Neuronal stem cell (in vitro differentiated cells): ENCODE data around the gene CNN2.
A peak's percentile ranks its signal among the peaks of the same experiment; 100 is the strongest.

Experiments used
- DNase-seq: peaks from one replicate; pipeline ENCODE4 v3.0.0-alpha.2; 2013; ENCODE audit warnings: low spot score
- H2AFZ ChIP-seq: one replicate; pipeline ENCODE4 v1.6.1; 2013; ENCODE audit warnings: mild to moderate bottlenecking, low read length, inconsistent platforms
- H2AK5ac ChIP-seq: 2 replicates; pipeline ENCODE4 v1.6.1; 2013; ENCODE audit warnings: low read depth, mild to moderate bottlenecking, inconsistent platforms, low read length, moderate library complexity, mixed read lengths
- H2BK120ac ChIP-seq: 2 replicates; pipeline ENCODE4 v1.6.1; 2013; ENCODE audit warnings: low read depth, mild to moderate bottlenecking, inconsistent platforms, low read length, moderate library complexity, mixed read lengths
- H2BK12ac ChIP-seq: one replicate; pipeline ENCODE4 v1.6.1; 2013; ENCODE audit warnings: low read length, inconsistent platforms
- H2BK15ac ChIP-seq: 2 replicates; pipeline ENCODE4 v1.6.1; 2013; ENCODE audit warnings: mild to moderate bottlenecking, low read length, inconsistent platforms, mixed read lengths
- H2BK5ac ChIP-seq: one replicate; pipeline ENCODE4 v1.6.1; 2013; ENCODE audit warnings: inconsistent platforms, mild to moderate bottlenecking, low read length, moderate library complexity
- H3K14ac ChIP-seq: one replicate; pipeline ENCODE4 v1.6.1; 2013; ENCODE audit warnings: low read length, inconsistent platforms
- H3K18ac ChIP-seq: 2 replicates; pipeline ENCODE4 v1.6.1; 2013; ENCODE audit warnings: low read length, inconsistent platforms
- H3K23ac ChIP-seq: 2 replicates; pipeline ENCODE4 v1.6.1; 2013; ENCODE audit warnings: low read depth, mild to moderate bottlenecking, mixed read lengths, low read length, inconsistent platforms; ENCODE audit not compliant: poor library complexity
- H3K27ac ChIP-seq: replicated peaks from 3 replicates; pipeline ENCODE4 v1.5.1; 2013; ENCODE audit warnings: low read length, inconsistent platforms
- H3K27me3 ChIP-seq, 3 experiments: 2 replicates each; pipeline ENCODE4 v1.6.1; 2013; ENCODE audit warnings: low read length in 3 of 3, mild to moderate bottlenecking in 2 of 3, inconsistent platforms in 1 of 3, low read depth in 1 of 3, mixed read lengths in 1 of 3, moderate library complexity in 1 of 3; ENCODE audit not compliant: control insufficient read depth in 3 of 3, insufficient read depth in 3 of 3
- H3K36me3 ChIP-seq, 2 donors: replicated peaks in 1 of 2; 2 replicates each; pipeline ENCODE4 v1.6.1; 2013; ENCODE audit warnings: low read length in 2 of 2; ENCODE audit not compliant: control insufficient read depth in 2 of 2, insufficient read depth in 2 of 2
- H3K4ac ChIP-seq: 2 replicates; pipeline ENCODE4 v1.6.1; 2013; ENCODE audit warnings: inconsistent platforms, mild to moderate bottlenecking, low read length, moderate library complexity
- H3K4me1 ChIP-seq, 2 donors: 1 replicate in 1 of 2; 2 replicates in 1 of 2; pipeline ENCODE4 v1.6.1; 2013; ENCODE audit warnings: low read length in 2 of 2, low read depth in 1 of 2; ENCODE audit not compliant: control insufficient read depth in 2 of 2, insufficient read depth in 1 of 2
- H3K4me2 ChIP-seq: one replicate; pipeline ENCODE4 v1.6.1; 2013; ENCODE audit warnings: mild to moderate bottlenecking, low read length, inconsistent platforms; ENCODE audit not compliant: insufficient read depth, poor library complexity, severe bottlenecking
- H3K4me3 ChIP-seq, 2 donors: 2 replicates each; pipeline ENCODE4 v1.5.1; 2013; ENCODE audit warnings: low read length in 2 of 2, mild to moderate bottlenecking in 2 of 2, inconsistent platforms in 1 of 2, moderate library complexity in 1 of 2
- H3K79me1 ChIP-seq: one replicate; pipeline ENCODE4 v1.6.1; 2013; ENCODE audit warnings: low read depth, mild to moderate bottlenecking, inconsistent platforms, low read length, moderate library complexity
- H3K9ac ChIP-seq: one replicate; pipeline ENCODE4 v1.6.1; 2013; ENCODE audit warnings: mild to moderate bottlenecking, low read depth, low read length, inconsistent platforms; ENCODE audit not compliant: poor library complexity
- H3K9me3 ChIP-seq, 2 donors: replicated peaks in 1 of 2; 2 replicates each; pipeline versions ENCODE3 to v1.6.1; 2013; ENCODE audit warnings: low read length in 2 of 2, mild to moderate bottlenecking in 2 of 2, inconsistent platforms in 1 of 2, low read depth in 1 of 2, mixed read lengths in 1 of 2, moderate library complexity in 1 of 2; ENCODE audit not compliant: control insufficient read depth in 2 of 2, insufficient read depth in 1 of 2
- H4K8ac ChIP-seq: one replicate; pipeline ENCODE4 v1.6.1; 2013; ENCODE audit warnings: low read depth, mild to moderate bottlenecking, inconsistent platforms, low read length, moderate library complexity
- H4K91ac ChIP-seq: one replicate; pipeline ENCODE4 v1.6.1; 2013; ENCODE audit warnings: low read length, low read depth, mild to moderate bottlenecking, inconsistent platforms; ENCODE audit not compliant: poor library complexity
- WGBS, 2 donors: extraction: QIAGEN DNeasy Blood & Tissue Kit; methylation state at CpG; one replicate each; pipeline ENCODE4 v1.1.7; 2013; ENCODE audit warnings: missing lambda C conversion rate in 2 of 2, mixed read lengths in 1 of 2; ENCODE audit not compliant: insufficient read length in 2 of 2, insufficient replicate concordance in 1 of 2; ENCODE audit errors: extremely low coverage in 2 of 2; 5-methylcytosine and 5-hydroxymethylcytosine counted together

CNN2 gene

GRCh38 chr19:1011831-1012333 is 14.5 kb upstream of the CNN2 start:
- no peak overlapping the region for H3K23ac ChIP-seq
- no peak overlapping the region for H2BK12ac ChIP-seq
- no peak overlapping the region for H2BK15ac ChIP-seq
- peaks cover 39% of the 10 kb centered on the region for H3K79me1 ChIP-seq
- no peak overlapping the region for H3K4ac ChIP-seq
- H2BK120ac ChIP-seq = no peak overlapping the region
- H2BK5ac ChIP-seq = no peak overlapping the region
- no peak overlapping the region for H3K4me3 ChIP-seq
- H3K9ac ChIP-seq = no peak overlapping the region
- no peak overlapping the region for H4K91ac ChIP-seq
- no peaks in the 10 kb centered on the region for H3K9me3 ChIP-seq
- H3K27ac ChIP-seq = no peak overlapping the region
- H3K27me3 ChIP-seq = no peaks in the 10 kb centered on the region
- no peak overlapping the region for H2AFZ ChIP-seq
- no peak overlapping the region for H3K4me2 ChIP-seq
- no peak overlapping the region for H4K8ac ChIP-seq
- WGBS, 2 donors = no CpG with 5 or more reads among the region's 36 CpGs
- H2AK5ac ChIP-seq = no peak overlapping the region
- no peak overlapping the region for H3K18ac ChIP-seq
- peaks cover 30 to 47% of the 10 kb centered on the region in 2 donors for H3K36me3 ChIP-seq
- DNase-seq = no peak
- peaks cover 11 to 14% of the 10 kb centered on the region in 2 donors for H3K4me1 ChIP-seq
- H3K14ac ChIP-seq = no peak overlapping the region

- Histone ChIP-seq H2AFZ (no peak overlapping the region), H3K4ac (no peak overlapping the region), H3K27ac (no peak overlapping the region), H2BK5ac (no peak overlapping the region), H3K9ac (no peak overlapping the region), H4K8ac (no peak overlapping the region), H3K4me1 (peaks cover 14 to 18% of the 10 kb centered on the region in 2 donors), H2BK12ac (no peak overlapping the region), H3K36me3 (peaks cover 30 to 47% of the 10 kb centered on the region in 2 donors), H3K9me3 (no peaks in the 10 kb centered on the region), H3K14ac (no peak overlapping the region), H2AK5ac (no peak overlapping the region), H3K4me2 (no peak overlapping the region), H3K79me1 (peaks cover 39% of the 10 kb centered on the region), H3K27me3 (no peaks in the 10 kb centered on the region), H2BK15ac (no peak overlapping the region), H4K91ac (no peak overlapping the region), H3K23ac (peak overlapping the region; percentile 31), H2BK120ac (no peak overlapping the region), H3K4me3 (no peak overlapping the region), H3K18ac (no peak overlapping the region)
- DNase-seq = no peak
- no CpG with 5 or more reads among the region's 18 CpGs for WGBS, 2 donors
Observed at GRCh38 chr19:1012334-1012733, 14.1 kb upstream of the CNN2 start.

DNA sequence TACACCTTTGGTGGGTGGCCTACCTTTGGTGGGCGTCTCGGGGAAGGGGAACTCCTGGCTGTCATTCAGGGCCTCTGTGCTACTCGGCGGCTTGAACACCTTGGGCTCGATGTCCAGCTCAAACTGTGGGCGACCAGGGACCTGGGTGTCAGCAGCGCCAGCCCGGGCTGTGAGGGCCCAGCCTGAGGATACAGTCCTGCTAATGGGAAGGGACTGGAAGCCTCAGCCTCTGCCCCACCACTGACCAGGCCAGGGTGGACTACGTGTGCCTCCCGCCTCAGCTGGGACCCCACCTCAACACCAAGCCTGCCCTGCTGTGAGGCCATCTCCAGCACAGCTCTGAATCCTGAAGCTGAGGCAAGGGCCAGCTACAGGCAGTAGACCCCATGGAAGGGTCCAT is 13.2 kb upstream of the CNN2 start:
- Histone ChIP-seq H3K14ac (no peak overlapping the region), H3K27me3 (no peaks in the 10 kb centered on the region), H3K4ac (no peak overlapping the region), H3K27ac (no peak overlapping the region), H2BK12ac (no peak overlapping the region), H2AK5ac (no peak overlapping the region), H3K36me3 (peaks cover 30 to 50% of the 10 kb centered on the region in 2 donors), H3K4me2 (no peak overlapping the region), H2BK120ac (no peak overlapping the region), H3K23ac (no peak overlapping the region), H2AFZ (no peak overlapping the region), H2BK15ac (no peak overlapping the region), H3K4me3 (no peak overlapping the region), H3K79me1 (peaks cover 48% of the 10 kb centered on the region), H3K4me1 (peaks cover 14 to 22% of the 10 kb centered on the region in 2 donors), H3K9me3 (no peaks in the 10 kb centered on the region), H3K9ac (peak overlapping the region; percentile 21), H4K8ac (no peak overlapping the region), H4K91ac (no peak overlapping the region), H2BK5ac (peak overlapping the region; percentile 24), H3K18ac (no peak overlapping the region)
- no CpG with 5 or more reads among the region's 10 CpGs for WGBS, 2 donors
- no peak for DNase-seq

- Histone ChIP-seq H3K27ac (no peak overlapping the region), H3K4me1 (peaks cover 16 to 28% of the 10 kb centered on the region in 2 donors), H3K9me3 (no peaks in the 10 kb centered on the region), H3K9ac (no peak overlapping the region), H3K79me1 (peaks cover 53% of the 10 kb centered on the region), H2BK15ac (no peak overlapping the region), H3K4me2 (no peak overlapping the region), H2AK5ac (peak overlapping the region; percentile 32), H2AFZ (no peak overlapping the region), H3K27me3 (no peaks in the 10 kb centered on the region), H2BK12ac (no peak overlapping the region), H3K4ac (no peak overlapping the region), H3K18ac (no peak overlapping the region), H2BK120ac (no peak overlapping the region), H2BK5ac (no peak overlapping the region), H3K23ac (peak overlapping the region; percentile 85), H3K36me3 (peaks cover 27 to 57% of the 10 kb centered on the region in 2 donors), H3K4me3 (no peak overlapping the region), H3K14ac (peak overlapping the region; percentile 71), H4K8ac (no peak overlapping the region), H4K91ac (no peak overlapping the region)
- no CpG with 5 or more reads among the region's 49 CpGs for WGBS, 2 donors
- DNase-seq = no peak
Observed at GRCh38 chr19:1014161-1015060, 12.0 kb upstream of the CNN2 start.
